IMR-90 (cell line): ENCODE data around the gene TBC1D32. TPM values are rescaled to one million over a fixed set of nuclear protein-coding genes. Genes with fewer than 3 reads are reported as not detected.

Experiments
- ATAC-seq: fragments of 200-7000 bp; cut with Tn5 transposase; 2 replicates; pipeline ENCODE4 v1.9.1; 2020; ENCODE audit warnings: low read depth, mild to moderate bottlenecking, moderate library complexity
- BruUV-seq: library from RNA; stranded (reverse); fragments of 400-500 nt; replicated peaks from 2 replicates; lab custom pipeline; 2021; lab: Mats Ljungman, UMichigan
- CTCF ChIA-PET: fragments of 300-600 bp; formaldehyde crosslinking; extraction: SDS; loops from one replicate; lab custom pipeline; 2021; ENCODE audit warnings: antibody characterized with exemption; lab: Yijun Ruan, JAX
- POLR2A ChIA-PET: fragments of 300-600 bp; sonication (Branson Sonifier 250); formaldehyde crosslinking; loops from one replicate; lab custom pipeline; 2022; ENCODE audit warnings: antibody characterized with exemption; ENCODE audit not compliant: unreplicated experiment; lab: Charles Lee
- DNase-seq: peaks from one replicate; pipeline ENCODE4 v3.0.0; 2013
- H2AFZ ChIP-seq: replicated peaks from 2 replicates; pipeline ENCODE3; 2013; ENCODE audit warnings: low read length, mild to moderate bottlenecking; ENCODE audit not compliant: poor library complexity
- H2AK5ac ChIP-seq: 2 replicates; pipeline ENCODE4 v1.6.1; 2013; ENCODE audit warnings: low read depth, low read length, inconsistent platforms
- H2AK9ac ChIP-seq: replicated peaks from 2 replicates; pipeline ENCODE3; 2013; ENCODE audit warnings: mild to moderate bottlenecking, low read depth, low read length, moderate library complexity; ENCODE audit not compliant: poor library complexity
- H2BK120ac ChIP-seq: 2 replicates; pipeline ENCODE4 v1.6.1; 2013; ENCODE audit warnings: low read depth, low read length, inconsistent platforms
- H2BK15ac ChIP-seq: 3 replicates; pipeline ENCODE4 v1.6.1; 2013; ENCODE audit warnings: low read depth, low read length, inconsistent platforms
- H2BK20ac ChIP-seq: 2 replicates; pipeline ENCODE4 v1.6.1; 2013; ENCODE audit warnings: low read depth, mild to moderate bottlenecking, inconsistent platforms, low read length, moderate library complexity
- H2BK5ac ChIP-seq: 2 replicates; pipeline ENCODE4 v1.6.1; 2013; ENCODE audit warnings: mild to moderate bottlenecking, low read depth, low read length, inconsistent platforms; ENCODE audit not compliant: poor library complexity, severe bottlenecking
- H3K14ac ChIP-seq: replicated peaks from 2 replicates; pipeline ENCODE4 v1.6.1; 2013; ENCODE audit warnings: low read depth, low read length, inconsistent platforms
- H3K18ac ChIP-seq: 2 replicates; pipeline ENCODE4 v1.6.1; 2013; ENCODE audit warnings: low read depth, low read length, control low read depth
- H3K23ac ChIP-seq: 2 replicates; pipeline ENCODE4 v1.6.1; 2013; ENCODE audit warnings: low read depth, low read length, inconsistent platforms
- H3K27ac ChIP-seq: 2 replicates; pipeline ENCODE4 v1.5.1; 2013; ENCODE audit warnings: mild to moderate bottlenecking, control low read depth, low read length; ENCODE audit not compliant: insufficient read depth
- H3K27me3 ChIP-seq: 2 replicates; pipeline ENCODE4 v1.6.1; 2013; ENCODE audit warnings: low read length; ENCODE audit not compliant: control insufficient read depth, insufficient read depth
- H3K36me3 ChIP-seq: 2 replicates; pipeline ENCODE4 v1.6.1; 2013; ENCODE audit warnings: low read length, mixed read lengths; ENCODE audit not compliant: control insufficient read depth, insufficient read depth
- H3K4ac ChIP-seq: 2 replicates; pipeline ENCODE4 v1.6.1; 2013; ENCODE audit warnings: low read depth, low read length, inconsistent platforms
- H3K4me1 ChIP-seq: 2 replicates; pipeline ENCODE4 v1.6.1; 2013; ENCODE audit warnings: low read length, mixed read lengths; ENCODE audit not compliant: control insufficient read depth, insufficient read depth
- H3K4me2 ChIP-seq: 2 replicates; pipeline ENCODE4 v1.6.1; 2013; ENCODE audit warnings: low read depth, mild to moderate bottlenecking, control low read depth, low read length, moderate library complexity
- H3K4me3 ChIP-seq: 2 replicates; pipeline ENCODE4 v1.5.1; 2013; ENCODE audit warnings: low read depth, mild to moderate bottlenecking, control low read depth, low read length, moderate library complexity; ENCODE audit not compliant: insufficient read depth
- H3K56ac ChIP-seq: 2 replicates; pipeline ENCODE4 v1.6.1; 2013; ENCODE audit warnings: low read length, inconsistent platforms; ENCODE audit not compliant: insufficient read depth; ENCODE audit errors: extremely low read depth
- H3K79me1 ChIP-seq, 2 experiments: 2 replicates each; pipeline ENCODE4 v1.6.1; 2013; ENCODE audit warnings: low read length in 2 of 2, inconsistent platforms in 1 of 2, low read depth in 1 of 2
- H3K9ac ChIP-seq: 2 replicates; pipeline ENCODE4 v1.6.1; 2013; ENCODE audit warnings: low read depth, low read length, control low read depth
- H3K9me1 ChIP-seq: 2 replicates; pipeline ENCODE4 v1.6.1; 2013; ENCODE audit warnings: low read length, inconsistent platforms; ENCODE audit not compliant: insufficient read depth
- H3K9me3 ChIP-seq: 2 replicates; pipeline ENCODE4 v1.6.1; 2013; ENCODE audit warnings: low read length; ENCODE audit not compliant: control insufficient read depth, insufficient read depth
- H4K20me1 ChIP-seq: 2 replicates; pipeline ENCODE4 v1.6.1; 2013; ENCODE audit warnings: low read length, inconsistent platforms; ENCODE audit not compliant: insufficient read depth
- H4K5ac ChIP-seq: 2 replicates; pipeline ENCODE4 v1.6.1; 2013; ENCODE audit warnings: mild to moderate bottlenecking, low read depth, low read length, control low read depth
- H4K8ac ChIP-seq, 2 experiments: 2 replicates each; pipeline ENCODE4 v1.6.1; 2013; ENCODE audit warnings: low read depth in 2 of 2, low read length in 2 of 2, control low read depth in 1 of 2, inconsistent platforms in 1 of 2
- H4K91ac ChIP-seq: 2 replicates; pipeline ENCODE4 v1.6.1; 2013; ENCODE audit warnings: low read depth, low read length, inconsistent platforms; ENCODE audit not compliant: insufficient read depth
- BHLHE40 ChIP-seq: fragments of 150-350 bp; IDR thresholded peaks from 2 replicates; pipeline ENCODE4 v1.6.1; 2016; ENCODE audit warnings: mild to moderate bottlenecking, low read depth, low read length
- CEBPB ChIP-seq: IDR thresholded peaks from 2 replicates; pipeline ENCODE4 v1.6.1; 2012; ENCODE audit warnings: low read depth, low read length, improper control_type of control experiment
- CHD1 ChIP-seq: IDR thresholded peaks from 2 replicates; pipeline ENCODE4 v1.6.1; 2012; ENCODE audit warnings: low read depth, low read length, improper control_type of control experiment
- ELK1 ChIP-seq: fragments of 150-350 bp; IDR thresholded peaks from 2 replicates; pipeline ENCODE4 v1.6.1; 2016; ENCODE audit warnings: low read depth, mild to moderate bottlenecking, low read length, moderate library complexity, borderline replicate concordance
- FOS ChIP-seq: fragments of 150-350 bp; IDR thresholded peaks from 2 replicates; pipeline ENCODE4 v1.6.1; 2016; ENCODE audit warnings: low read depth, low read length
- MAFK ChIP-seq: IDR thresholded peaks from 2 replicates; pipeline ENCODE4 v1.6.1; 2012; ENCODE audit warnings: low read depth, low read length, improper control_type of control experiment
- MAZ ChIP-seq: IDR thresholded peaks from 2 replicates; pipeline ENCODE4 v1.6.1; 2012; ENCODE audit warnings: low read depth, mild to moderate bottlenecking, low read length, improper control_type of control experiment, moderate library complexity, borderline replicate concordance
- MXI1 ChIP-seq: IDR thresholded peaks from 2 replicates; pipeline ENCODE4 v1.6.1; 2012; ENCODE audit warnings: low read depth, mild to moderate bottlenecking, low read length, moderate library complexity, borderline replicate concordance
- NFE2L2 ChIP-seq: fragments of 150-350 bp; IDR thresholded peaks from 2 replicates; pipeline ENCODE4 v1.6.1; 2016; ENCODE audit warnings: low read depth, mild to moderate bottlenecking, low read length
- POLR2A ChIP-seq: IDR thresholded peaks from 2 replicates; pipeline ENCODE4 v1.6.1; 2012; ENCODE audit warnings: mild to moderate bottlenecking, low read depth, low read length
- RAD21 ChIP-seq: IDR thresholded peaks from 2 replicates; pipeline ENCODE4 v1.6.1; 2012; ENCODE audit warnings: low read length, improper control_type of control experiment
- RCOR1 ChIP-seq: IDR thresholded peaks from 2 replicates; pipeline ENCODE4 v1.6.1; 2012; ENCODE audit warnings: mild to moderate bottlenecking, low read length, improper control_type of control experiment; ENCODE audit not compliant: insufficient replicate concordance
- RFX5 ChIP-seq: IDR thresholded peaks from 2 replicates; pipeline ENCODE4 v1.8.0; 2012; ENCODE audit warnings: low read depth, mild to moderate bottlenecking, low read length, moderate library complexity
- USF2 ChIP-seq: fragments of 150-350 bp; IDR thresholded peaks from 2 replicates; pipeline ENCODE4 v1.6.1; 2017; ENCODE audit warnings: mild to moderate bottlenecking, antibody characterized with exemption, low read length, low read depth
- WGBS, 2 experiments: methylation state at CpG; one replicate each; pipeline versions ENCODE4 v1.1.5 to v1.1.7; 2013; ENCODE audit warnings: missing lambda C conversion rate in 2 of 2; ENCODE audit not compliant: insufficient read length in 1 of 2; ENCODE audit errors: extremely low coverage in 2 of 2; 5-methylcytosine and 5-hydroxymethylcytosine counted together
- dilution Hi-C: fragments of 300-500 bp; cut with HindIII; formaldehyde crosslinking; loops from one replicate; pipeline ENCODE4 v1.14.3; 2018; ENCODE audit warnings: low sequenced_read_pairs; ENCODE audit not compliant: unreplicated experiment
- in situ Hi-C: fragments of 300-500 bp; cut with MboI; formaldehyde crosslinking; loops from 3 replicates; pipeline ENCODE4 v1.14.3; 2019; ENCODE audit warnings: low sequenced_read_pairs, inconsistent platforms, mixed read lengths
- intact Hi-C: fragments of 100-400 bp; cut with micrococcal nuclease; formaldehyde crosslinking; loops from 2 replicates; pipeline ENCODE4 v1.10.0; 2022
- polyA plus RNA-seq, 3 experiments: library from polyadenylated mRNA; depleted of rRNA; stranded (reverse); fragments of >200 nt; gene quantifications; 2 replicates each; pipeline ENCODE4 v1.2.3, GENCODE V29; 2012; ENCODE audit warnings: low replicate concordance in 1 of 3
- total RNA-seq: library from RNA; depleted of rRNA; stranded (reverse); fragments of >200 nt; gene quantifications from 2 replicates; pipeline ENCODE4 v1.2.3, GENCODE V29; 2012
- TF ChIP-seq, protein P1 (sequence below): conservative IDR thresholded peaks from 2 replicates; pipeline ENCODE4 v1.5.1; 2012; ENCODE audit warnings: mild to moderate bottlenecking, low read depth, low read length, improper control_type of control experiment

Gene TBC1D32
- total and polyA plus RNA-seq, 2 of the 4 experiments (the other 2 are of a cell fraction) = 3.0 to 7.2 TPM

DNA sequence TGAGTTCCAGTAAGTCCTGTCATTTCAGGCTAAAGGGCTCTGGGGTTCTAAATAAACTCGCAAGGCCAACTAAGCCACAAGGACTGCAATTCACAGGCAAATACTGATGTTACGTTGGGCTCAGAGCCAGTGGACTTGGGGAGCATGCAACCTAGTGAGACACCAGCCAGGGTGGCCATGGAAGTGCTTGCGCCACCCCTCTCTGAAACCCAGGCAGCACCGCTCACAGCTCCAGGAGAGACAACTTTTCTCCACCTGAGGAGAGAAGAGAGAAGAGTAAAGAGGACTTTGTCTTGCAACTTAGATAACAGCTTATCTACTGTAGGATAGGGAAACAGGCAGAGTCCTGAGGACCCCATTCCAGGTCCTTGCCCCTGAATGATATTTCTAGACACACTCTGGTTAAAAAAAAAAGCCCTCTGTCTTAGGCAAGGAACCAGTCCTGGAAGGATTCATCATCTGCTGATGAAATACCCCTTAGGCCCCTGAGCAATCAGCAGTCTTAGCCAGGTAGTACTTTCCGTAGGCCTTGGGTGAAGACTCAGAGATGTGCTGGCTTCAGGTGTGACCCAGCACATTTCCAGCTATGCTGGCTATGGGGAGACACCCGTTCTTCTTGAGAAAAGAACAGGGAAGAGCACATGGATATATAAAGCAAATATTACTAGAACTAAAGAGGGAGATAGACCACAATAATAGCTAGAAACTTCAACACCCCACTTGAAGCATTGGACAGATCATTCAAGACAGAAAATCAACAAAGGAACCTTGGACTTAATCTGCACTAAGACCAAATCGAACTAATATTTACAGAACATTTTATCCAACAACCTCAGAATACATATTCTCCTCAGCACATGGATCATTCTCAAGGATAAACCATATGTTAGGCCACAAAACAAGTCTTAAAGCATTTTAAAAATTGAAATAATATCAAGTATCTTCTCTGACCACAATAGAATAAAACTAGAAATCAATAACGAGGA is 31.5 kb upstream of the TBC1D32 start:
- Histone ChIP-seq H4K5ac (no peak overlapping the region), H3K27ac (no peak overlapping the region), H3K23ac (no peak overlapping the region), H4K8ac (no peak overlapping the region), H3K4me1 (no peaks in the 10 kb centered on the region), H3K14ac (no peak overlapping the region), H3K18ac (no peak overlapping the region), H4K91ac (no peak overlapping the region), H3K36me3 (no peaks in the 10 kb centered on the region), H4K20me1 (no peaks in the 10 kb centered on the region), H2BK20ac (no peak overlapping the region), H3K56ac (no peak overlapping the region), H2BK15ac (no peak overlapping the region), H3K9me3 (no peaks in the 10 kb centered on the region), H2AK9ac (no peak overlapping the region), H2BK5ac (no peak overlapping the region), H3K4ac (no peak overlapping the region), H3K4me2 (no peak overlapping the region), H2AFZ (no peak overlapping the region), H3K4me3 (no peak overlapping the region), H3K27me3 (no peaks in the 10 kb centered on the region), H2AK5ac (no peak overlapping the region), H2BK120ac (no peak overlapping the region), H3K9me1 (no peaks in the 10 kb centered on the region), H3K79me1 (no peaks in the 10 kb centered on the region), H3K9ac (no peak overlapping the region)
- intact Hi-C loops = no loop called here
- WGBS, 2 experiments = 53% methylated on average over 2 of the region's 8 CpGs; no CpG with 5 or more reads in 1 of the 2 experiments
- CTCF ChIA-PET = no interaction called here
- no TSS peak for BruUV-seq
- POLR2A ChIA-PET = no interaction called here
- in situ Hi-C loops = no loop called here
- dilution Hi-C loops = no loop called here
- DNase-seq = no peak
- ATAC-seq = no peak
- TF ChIP-seq MXI1 (no peak), MAZ (no peak), MAFK (no peak), FOS (no peak), BHLHE40 (no peak), RFX5 (no peak), ELK1 (no peak), USF2 (no peak), RCOR1 (no peak), NFE2L2 (no peak), POLR2A (no peak), CHD1 (no peak), RAD21 (no peak), CEBPB (no peak)
- TF ChIP-seq, protein P1, sequence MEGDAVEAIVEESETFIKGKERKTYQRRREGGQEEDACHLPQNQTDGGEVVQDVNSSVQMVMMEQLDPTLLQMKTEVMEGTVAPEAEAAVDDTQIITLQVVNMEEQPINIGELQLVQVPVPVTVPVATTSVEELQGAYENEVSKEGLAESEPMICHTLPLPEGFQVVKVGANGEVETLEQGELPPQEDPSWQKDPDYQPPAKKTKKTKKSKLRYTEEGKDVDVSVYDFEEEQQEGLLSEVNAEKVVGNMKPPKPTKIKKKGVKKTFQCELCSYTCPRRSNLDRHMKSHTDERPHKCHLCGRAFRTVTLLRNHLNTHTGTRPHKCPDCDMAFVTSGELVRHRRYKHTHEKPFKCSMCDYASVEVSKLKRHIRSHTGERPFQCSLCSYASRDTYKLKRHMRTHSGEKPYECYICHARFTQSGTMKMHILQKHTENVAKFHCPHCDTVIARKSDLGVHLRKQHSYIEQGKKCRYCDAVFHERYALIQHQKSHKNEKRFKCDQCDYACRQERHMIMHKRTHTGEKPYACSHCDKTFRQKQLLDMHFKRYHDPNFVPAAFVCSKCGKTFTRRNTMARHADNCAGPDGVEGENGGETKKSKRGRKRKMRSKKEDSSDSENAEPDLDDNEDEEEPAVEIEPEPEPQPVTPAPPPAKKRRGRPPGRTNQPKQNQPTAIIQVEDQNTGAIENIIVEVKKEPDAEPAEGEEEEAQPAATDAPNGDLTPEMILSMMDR = no peak
